Endothelial cell (in vitro differentiated cells): ENCODE data around the gene TMEM221. TPM values are rescaled to one million over a fixed set of nuclear protein-coding genes. Genes with fewer than 3 reads are reported as not detected.

Source experiments
- DNase-seq: peaks from one replicate; pipeline ENCODE4 v3.0.0; 2021; ENCODE audit warnings: low spot score
- H3K27ac Mint-ChIP-seq: one replicate; pipeline ENCODE4 v1.8.0; 2021; ENCODE audit warnings: mixed read lengths, inconsistent platforms; ENCODE audit not compliant: unreplicated experiment
- H3K27me3 Mint-ChIP-seq: one replicate; pipeline ENCODE4 v1.8.0; 2021; ENCODE audit warnings: mild to moderate bottlenecking, moderate library complexity, mixed read lengths, inconsistent platforms; ENCODE audit not compliant: unreplicated experiment
- H3K36me3 Mint-ChIP-seq: one replicate; pipeline ENCODE4 v1.8.0; 2021; ENCODE audit warnings: mild to moderate bottlenecking, low read depth, mixed read lengths, inconsistent platforms; ENCODE audit not compliant: unreplicated experiment
- H3K4me1 Mint-ChIP-seq: one replicate; pipeline ENCODE4 v1.8.0; 2021; ENCODE audit warnings: mild to moderate bottlenecking, mixed read lengths, inconsistent platforms; ENCODE audit not compliant: unreplicated experiment
- H3K4me3 Mint-ChIP-seq: one replicate; pipeline ENCODE4 v1.8.0; 2021; ENCODE audit warnings: mild to moderate bottlenecking, mixed read lengths, inconsistent platforms; ENCODE audit not compliant: unreplicated experiment
- H3K9me3 Mint-ChIP-seq: one replicate; pipeline ENCODE4 v1.8.0; 2021; ENCODE audit warnings: mixed read lengths, inconsistent platforms; ENCODE audit not compliant: unreplicated experiment
- CTCF ChIP-seq: fragments of 200-600 bp; sonication (generic); IDR thresholded peaks from one replicate; pipeline ENCODE4 v1.5.0; 2021; ENCODE audit warnings: antibody characterized with exemption; ENCODE audit not compliant: unreplicated experiment
- total RNA-seq: library from RNA; stranded (reverse); fragmentation: NEBNext Ultra II Directional; extraction: Animal tissue kit (Norgen Biotek cat#: 25700); gene quantifications from one replicate; pipeline ENCODE4 v1.2.1, GENCODE V29; 2021; ENCODE audit not compliant: unreplicated experiment

TMEM221 gene
- total RNA-seq, 1 donor from 2014 or later, result 1.4 TPM

GRCh38 chr19:17423429-17424208 lies 24.8 kb downstream of the TMEM221 start:
- Mint-ChIP-seq H3K4me1 (peaks cover 12% of the 10 kb centered on the region), H3K36me3 (peaks cover 8% of the 10 kb centered on the region), H3K27ac (no peak overlapping the region), H3K27me3 (peaks cover 9% of the 10 kb centered on the region), H3K9me3 (peaks cover 3% of the 10 kb centered on the region), H3K4me3 (no peak overlapping the region)
- DNase-seq, result no peak
- TF ChIP-seq CTCF, result no peak

GRCh38 chr19:17421942-17422341 lies 26.5 kb downstream of the TMEM221 start:
- Mint-ChIP-seq H3K9me3 (peaks cover 3% of the 10 kb centered on the region), H3K27me3 (peaks cover 10% of the 10 kb centered on the region), H3K36me3 (peaks cover 8% of the 10 kb centered on the region), H3K4me3 (no peak overlapping the region), H3K4me1 (peaks cover 13% of the 10 kb centered on the region), H3K27ac (no peak overlapping the region)
- TF ChIP-seq CTCF, result no peak
- no peak for DNase-seq

GRCh38 chr19:17420475-17420924 lies 28.0 kb downstream of the TMEM221 start:
- Mint-ChIP-seq H3K9me3 (peaks cover 3% of the 10 kb centered on the region), H3K4me3 (peak overlapping the region; percentile 93), H3K27ac (no peak overlapping the region), H3K36me3 (peaks cover 8% of the 10 kb centered on the region), H3K4me1 (peaks cover 19% of the 10 kb centered on the region), H3K27me3 (peaks cover 14% of the 10 kb centered on the region)
- DNase-seq, result peak; percentile 40
- no peak for TF ChIP-seq CTCF

- peaks cover 8% of the 10 kb centered on the region for H3K36me3 Mint-ChIP-seq
- TF ChIP-seq CTCF, result no peak
- peak within 1 kb of the TSS; percentile 93 for H3K4me3 Mint-ChIP-seq
- peak within 1 kb of the TSS; percentile 90 for H3K27ac Mint-ChIP-seq
- H3K9me3 Mint-ChIP-seq, result peaks cover 3% of the 10 kb centered on the region
- peak; percentile 97 for DNase-seq
- H3K4me1 Mint-ChIP-seq, result peaks cover 26% of the 10 kb centered on the region
- peaks cover 11% of the 10 kb centered on the region for H3K27me3 Mint-ChIP-seq
Measured at GRCh38 chr19:17419621-17420474, 28.6 kb downstream of the TMEM221 start, which contains the start of gene MVB12A. TSS of gene MVB12A (plus strand) at chr19:17420047. CDS start at chr19:17420136, 89 bp downstream.
